ENCODE measurements around the gene KIAA1549. TPM values are rescaled to one million over a fixed set of nuclear protein-coding genes. Genes with fewer than 3 reads are reported as not detected.

The KIAA1549 gene
- total RNA-seq, 2 donors from 2014 or later: 0.93 to 1.7 TPM

DNA sequence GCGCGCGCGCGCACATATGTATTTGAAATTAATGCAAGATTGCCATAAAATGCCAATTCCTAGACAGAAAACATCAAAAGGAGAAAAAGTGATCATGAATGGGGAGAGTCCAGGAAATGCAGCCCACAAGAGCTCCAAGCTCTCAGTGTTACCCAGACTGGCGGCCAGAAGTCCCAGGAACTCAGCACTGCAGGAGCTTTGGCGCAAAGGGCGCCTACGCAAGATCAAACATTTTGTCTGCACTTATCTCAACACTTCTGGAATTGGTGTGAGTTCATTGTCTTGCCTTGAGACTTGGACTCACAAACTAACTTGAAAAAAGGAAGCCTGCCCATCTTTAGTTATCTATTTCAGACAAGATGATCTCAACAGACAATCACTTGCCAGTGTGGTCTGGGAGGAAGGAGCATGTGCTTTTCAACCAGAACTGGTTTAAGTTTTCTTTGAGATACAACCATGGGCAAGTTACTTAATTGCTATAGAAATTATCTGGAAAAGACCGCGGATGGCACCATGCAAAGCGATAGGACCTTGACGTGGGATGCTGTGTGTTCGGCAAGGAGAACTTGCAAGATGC is 77.2 kb downstream of the KIAA1549 start:
- H3K27me3 Mint-ChIP-seq (ENCODE audit: low read depth): peaks cover 11% of the 10 kb centered on the region
- H3K36me3 Mint-ChIP-seq (ENCODE audit: insufficient read depth in 2 of 2): peaks cover 0 to 3% of the 10 kb centered on the region in 2 donors
- H3K4me3 Mint-ChIP-seq: peak overlapping the region; percentile 83 to 86
- DNase-seq: no peak
- ATAC-seq (replicated peaks in 1 of 2): peak; percentile 2 to 5
- H3K27ac Mint-ChIP-seq: no peak overlapping the region
- no peaks in the 10 kb centered on the region for H3K9me3 Mint-ChIP-seq
- peaks cover 44% of the 10 kb centered on the region for H3K4me1 Mint-ChIP-seq (ENCODE audit: low read depth)

DNA sequence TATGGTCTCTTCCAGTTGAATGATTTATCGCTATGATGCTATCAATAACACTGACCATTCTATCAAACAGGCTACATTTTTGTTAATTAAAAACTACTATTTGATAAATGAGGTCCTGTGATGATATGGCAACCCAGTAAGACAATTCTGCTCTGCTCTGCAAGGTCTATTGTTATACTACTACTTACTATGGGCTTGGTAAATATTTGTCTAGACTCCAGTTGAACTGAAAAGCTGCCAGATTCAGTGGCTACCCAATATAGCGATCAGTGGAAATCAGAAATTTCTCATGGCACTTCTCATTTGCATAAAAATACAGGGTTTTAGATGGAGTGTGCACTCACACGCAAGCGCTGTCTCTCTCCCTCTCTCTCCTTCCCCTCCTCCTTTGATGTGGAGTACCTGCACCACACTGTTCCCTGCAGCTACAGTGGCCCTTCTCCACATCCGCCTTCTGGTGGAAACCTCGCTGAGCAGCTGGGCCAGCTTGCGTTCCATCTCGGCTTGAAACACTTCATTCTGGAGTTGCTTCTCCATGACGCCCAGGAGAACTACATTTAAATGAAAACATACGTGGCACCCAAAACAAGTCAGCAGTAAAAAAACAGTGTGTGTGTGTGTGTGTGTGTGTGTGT is 77.9 kb downstream of the KIAA1549 start:
- no peaks in the 10 kb centered on the region for H3K9me3 Mint-ChIP-seq
- H3K4me1 Mint-ChIP-seq (ENCODE audit: low read depth): peaks cover 50% of the 10 kb centered on the region
- ATAC-seq (replicated peaks in 1 of 2) (peak; percentile 97 to 99), DNase-seq (peak; percentile 65 to 85)
- peak overlapping the region; percentile 59 for H3K27ac Mint-ChIP-seq
- H3K4me3 Mint-ChIP-seq: peak overlapping the region; percentile 83 to 86
- H3K36me3 Mint-ChIP-seq (ENCODE audit: insufficient read depth in 2 of 2): peaks cover 0 to 3% of the 10 kb centered on the region in 2 donors
- H3K27me3 Mint-ChIP-seq (ENCODE audit: low read depth): peaks cover 11% of the 10 kb centered on the region

DNA sequence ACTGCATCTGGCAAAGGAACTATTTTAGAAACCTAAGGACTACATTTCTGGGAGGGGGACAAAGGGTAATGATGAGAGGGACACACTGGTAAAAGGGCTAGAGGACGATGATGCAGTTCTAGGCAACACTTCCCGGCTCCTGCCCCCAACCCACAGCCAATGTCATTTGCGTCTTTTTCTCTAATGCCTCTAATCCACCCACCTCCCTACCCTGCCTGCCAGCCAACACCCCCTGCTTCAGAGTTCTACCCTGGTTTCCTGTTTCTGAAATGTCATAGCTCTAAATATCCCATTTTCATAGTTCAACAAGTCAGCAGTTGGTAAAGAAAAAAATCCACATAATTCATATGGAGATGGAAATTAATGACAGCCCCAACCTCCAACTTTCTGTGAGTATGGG is 79.0 kb downstream of the KIAA1549 start:
- peak overlapping the region; percentile 84 for H3K27ac Mint-ChIP-seq
- peaks cover 59% of the 10 kb centered on the region for H3K4me1 Mint-ChIP-seq (ENCODE audit: low read depth)
- peaks cover 11% of the 10 kb centered on the region for H3K27me3 Mint-ChIP-seq (ENCODE audit: low read depth)
- ATAC-seq (replicated peaks in 1 of 2) (peak in 1 of 2 donors; percentile 27), DNase-seq (no peak)
- H3K36me3 Mint-ChIP-seq (ENCODE audit: insufficient read depth in 2 of 2): peaks cover 0 to 3% of the 10 kb centered on the region in 2 donors
- no peaks in the 10 kb centered on the region for H3K9me3 Mint-ChIP-seq
- peak overlapping the region; percentile 83 to 86 for H3K4me3 Mint-ChIP-seq

DNA sequence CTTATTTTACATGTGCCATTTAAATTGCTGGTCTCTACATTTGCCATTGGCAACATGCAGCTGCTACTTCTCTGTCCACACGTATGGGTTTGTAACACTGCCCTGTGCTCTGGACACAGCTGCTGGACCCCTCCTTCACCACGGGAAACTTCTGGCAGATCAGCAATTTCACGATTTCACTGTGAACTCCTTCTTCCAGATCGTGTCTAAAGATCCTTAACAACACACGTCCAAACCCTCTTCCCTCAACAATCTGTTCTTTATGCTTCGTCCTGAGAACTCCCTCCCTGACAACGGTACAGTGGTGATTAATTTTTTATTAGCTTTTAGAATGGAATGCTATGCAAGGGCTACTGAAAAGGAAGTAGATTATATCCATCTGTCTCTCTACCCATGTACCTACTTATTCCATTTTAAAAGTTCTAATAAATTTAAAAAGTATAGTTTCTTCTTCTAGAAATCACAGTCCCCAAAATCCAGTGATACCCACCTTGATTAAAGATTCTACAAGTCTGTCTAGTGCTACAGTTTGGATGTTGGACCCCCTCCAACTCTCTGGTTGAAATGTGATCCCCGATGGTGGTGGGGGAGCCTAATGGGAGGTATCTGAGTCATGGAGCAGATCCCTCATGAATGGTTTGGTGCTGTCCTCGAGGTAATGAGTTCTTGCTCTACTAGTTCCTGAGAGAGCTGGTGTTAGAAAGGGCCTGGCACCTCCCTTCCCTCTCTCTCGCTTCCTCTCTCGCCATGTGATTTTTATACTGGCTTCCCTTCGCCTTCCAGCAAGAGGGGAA is 81.0 kb downstream of the KIAA1549 start:
- H3K9me3 Mint-ChIP-seq: no peaks in the 10 kb centered on the region
- H3K27me3 Mint-ChIP-seq (ENCODE audit: low read depth): peaks cover 21% of the 10 kb centered on the region
- ATAC-seq (replicated peaks in 1 of 2) (no peak), DNase-seq (no peak)
- no peak overlapping the region for H3K4me3 Mint-ChIP-seq
- no peak overlapping the region for H3K27ac Mint-ChIP-seq
- peaks cover 64% of the 10 kb centered on the region for H3K4me1 Mint-ChIP-seq (ENCODE audit: low read depth)
- peaks cover 0 to 3% of the 10 kb centered on the region in 2 donors for H3K36me3 Mint-ChIP-seq (ENCODE audit: insufficient read depth in 2 of 2)

DNA sequence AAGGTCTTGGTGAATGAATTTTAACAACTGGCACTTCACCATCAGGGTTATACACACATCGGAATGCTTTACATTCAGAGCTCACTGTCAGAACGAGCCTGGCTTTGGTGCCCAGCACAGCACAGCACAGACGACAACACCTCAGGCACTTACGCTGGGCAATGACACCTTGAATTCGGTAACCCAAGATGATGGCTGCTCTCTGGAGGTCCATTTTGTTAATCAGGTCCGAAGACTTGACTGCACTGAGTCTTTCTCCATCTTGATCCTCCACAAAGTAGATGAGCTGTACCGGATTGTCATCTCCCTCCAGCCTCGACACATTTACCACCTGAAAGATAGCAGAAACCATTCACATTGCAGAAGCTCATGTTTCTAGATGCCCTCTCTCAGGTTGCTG is 82.4 kb downstream of the KIAA1549 start:
- no peak for ATAC-seq (replicated peaks in 1 of 2)
- Mint-ChIP-seq H3K4me1 (ENCODE audit: low read depth) (peaks cover 58% of the 10 kb centered on the region), H3K9me3 (no peaks in the 10 kb centered on the region), H3K4me3 (no peak overlapping the region), H3K27me3 (ENCODE audit: low read depth) (peaks cover 28% of the 10 kb centered on the region), H3K36me3 (ENCODE audit: insufficient read depth in 2 of 2) (peaks cover 0 to 3% of the 10 kb centered on the region in 2 donors), H3K27ac (no peak overlapping the region)
- no peak for DNase-seq

DNA sequence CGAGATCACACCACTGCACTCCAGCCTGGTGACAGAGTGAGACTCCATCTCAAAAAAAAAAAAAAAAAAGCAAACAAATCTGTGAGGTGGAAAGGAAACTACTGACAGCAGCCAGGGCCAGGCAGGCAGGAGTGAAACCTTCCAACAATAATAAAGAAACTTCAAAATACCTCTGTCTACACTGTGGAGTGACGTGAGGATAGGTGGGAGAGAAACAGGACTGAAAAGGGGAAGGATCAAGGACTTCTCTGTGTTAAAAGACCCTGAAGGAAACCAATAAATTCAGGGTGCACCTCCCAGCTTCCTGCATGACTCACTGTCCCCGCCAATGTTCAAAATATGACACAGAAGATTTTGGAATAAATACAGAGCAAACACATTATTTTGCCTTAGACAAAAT is 82.9 kb downstream of the KIAA1549 start:
- H3K9me3 Mint-ChIP-seq: no peaks in the 10 kb centered on the region
- H3K27me3 Mint-ChIP-seq (ENCODE audit: low read depth): peaks cover 28% of the 10 kb centered on the region
- peaks cover 52% of the 10 kb centered on the region for H3K4me1 Mint-ChIP-seq (ENCODE audit: low read depth)
- H3K4me3 Mint-ChIP-seq: peak overlapping the region; percentile 61 to 65
- H3K27ac Mint-ChIP-seq: no peak overlapping the region
- peak; percentile 76 to 77 for ATAC-seq (replicated peaks in 1 of 2)
- peaks cover 0 to 3% of the 10 kb centered on the region in 2 donors for H3K36me3 Mint-ChIP-seq (ENCODE audit: insufficient read depth in 2 of 2)
- peak in 1 of 2 donors; percentile 25 for DNase-seq

DNA sequence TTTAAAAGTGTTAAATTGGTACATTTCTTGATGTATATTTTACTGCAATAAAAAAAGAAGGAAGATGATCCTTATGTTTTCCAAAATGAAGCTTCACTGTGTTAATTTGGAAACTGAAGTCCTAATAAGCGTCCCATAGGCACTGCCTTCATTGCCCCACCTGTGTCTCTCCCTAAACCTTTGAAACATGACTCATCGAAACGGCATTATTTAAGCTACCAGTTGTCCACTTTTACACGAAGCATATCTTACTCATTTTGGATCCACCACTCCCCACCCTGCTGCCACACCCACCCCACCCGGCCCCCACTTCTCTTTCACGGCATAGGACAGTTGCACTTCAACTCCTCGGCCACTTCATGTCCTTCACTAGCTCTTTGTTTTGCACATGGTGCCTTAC is 85.5 kb downstream of the KIAA1549 start:
- Mint-ChIP-seq H3K4me3 (no peak overlapping the region), H3K4me1 (ENCODE audit: low read depth) (peaks cover 45% of the 10 kb centered on the region), H3K36me3 (ENCODE audit: insufficient read depth in 2 of 2) (peaks cover 0 to under 1% of the 10 kb centered on the region in 2 donors), H3K27me3 (ENCODE audit: low read depth) (peaks cover 34% of the 10 kb centered on the region), H3K27ac (no peak overlapping the region), H3K9me3 (no peaks in the 10 kb centered on the region)
- DNase-seq (no peak), ATAC-seq (replicated peaks in 1 of 2) (no peak)

DNA sequence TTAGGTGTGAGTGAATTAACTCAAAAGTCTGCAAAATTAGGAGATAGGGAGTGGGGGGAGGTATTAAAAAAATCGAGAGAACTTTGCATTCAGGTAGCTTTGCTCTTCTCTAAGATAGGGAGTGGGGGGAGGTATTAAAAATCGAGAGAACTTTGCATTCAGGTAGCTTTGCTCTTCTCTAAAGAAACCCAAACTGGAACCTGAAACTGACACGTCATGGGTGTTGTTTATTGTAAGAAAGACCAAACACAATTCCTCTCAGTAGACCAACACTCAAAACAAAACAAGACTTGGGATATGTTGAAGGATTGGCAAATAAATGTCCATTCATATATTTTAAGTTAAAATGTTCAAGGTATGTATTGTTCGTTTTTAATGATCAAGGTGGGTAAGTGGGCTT is 87.9 kb downstream of the KIAA1549 start:
- ATAC-seq (replicated peaks in 1 of 2): no peak
- H3K9me3 Mint-ChIP-seq: no peaks in the 10 kb centered on the region
- H3K36me3 Mint-ChIP-seq (ENCODE audit: insufficient read depth in 2 of 2): no peaks in the 10 kb centered on the region
- peaks cover 23% of the 10 kb centered on the region for H3K27me3 Mint-ChIP-seq (ENCODE audit: low read depth)
- H3K27ac Mint-ChIP-seq: no peak overlapping the region
- no peak for DNase-seq
- peaks cover 24% of the 10 kb centered on the region for H3K4me1 Mint-ChIP-seq (ENCODE audit: low read depth)
- H3K4me3 Mint-ChIP-seq: no peak overlapping the region

DNA sequence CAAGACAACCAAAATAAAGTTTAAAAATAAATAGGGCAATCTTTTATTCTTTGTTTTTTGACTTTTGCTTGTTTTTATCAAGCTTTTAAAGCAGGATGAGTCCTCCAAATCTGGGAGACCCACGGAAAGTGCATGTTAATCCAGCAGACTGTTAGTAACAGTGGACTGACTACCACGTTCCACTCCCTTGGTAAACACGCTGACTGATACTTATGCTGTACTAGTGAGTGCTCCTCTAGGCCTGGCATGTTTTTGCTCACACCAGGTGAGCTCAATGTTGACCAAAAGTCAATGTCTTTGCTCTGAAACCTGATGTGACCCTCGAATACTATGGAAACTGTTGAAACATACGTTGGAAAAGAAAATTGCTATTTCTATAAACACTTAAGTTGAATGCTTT is 88.4 kb downstream of the KIAA1549 start:
- Mint-ChIP-seq H3K27ac (no peak overlapping the region), H3K4me3 (no peak overlapping the region), H3K9me3 (no peaks in the 10 kb centered on the region), H3K27me3 (ENCODE audit: low read depth) (peaks cover 23% of the 10 kb centered on the region), H3K4me1 (ENCODE audit: low read depth) (peaks cover 22% of the 10 kb centered on the region), H3K36me3 (ENCODE audit: insufficient read depth in 2 of 2) (no peaks in the 10 kb centered on the region)
- DNase-seq (no peak), ATAC-seq (replicated peaks in 1 of 2) (no peak)

DNA sequence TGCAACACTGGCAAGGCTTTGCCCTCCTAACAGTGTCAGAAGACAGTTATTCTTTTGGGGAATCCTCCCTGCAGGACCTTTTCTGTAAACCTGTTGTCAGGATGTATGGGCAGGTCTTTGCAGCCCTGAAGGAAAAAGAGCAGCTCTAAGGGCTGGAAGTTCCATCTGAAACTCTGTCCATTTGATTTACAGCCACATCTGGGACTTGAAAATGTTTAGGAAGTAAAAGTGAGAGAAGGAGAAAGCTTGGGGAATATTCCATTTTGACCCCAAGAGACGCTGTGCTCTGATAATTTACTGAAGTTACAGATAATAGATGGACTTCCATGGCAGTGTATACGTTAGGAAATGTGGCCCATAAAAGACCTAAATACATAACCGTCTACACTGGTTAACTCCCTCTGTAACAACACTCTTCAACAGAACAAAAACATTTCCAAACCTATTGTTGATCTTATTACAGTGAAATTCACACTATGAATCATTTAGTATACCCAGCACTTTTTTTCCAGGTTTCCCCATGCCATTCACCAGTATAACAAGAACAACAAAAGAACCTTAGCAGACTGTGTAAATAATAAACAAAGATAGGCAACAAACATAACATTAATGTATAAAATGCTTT is 89.1 kb downstream of the KIAA1549 start:
- peaks cover 24% of the 10 kb centered on the region for H3K4me1 Mint-ChIP-seq (ENCODE audit: low read depth)
- no peak for DNase-seq
- H3K27me3 Mint-ChIP-seq (ENCODE audit: low read depth): peaks cover 23% of the 10 kb centered on the region
- no peaks in the 10 kb centered on the region for H3K9me3 Mint-ChIP-seq
- no peak overlapping the region for H3K27ac Mint-ChIP-seq
- H3K36me3 Mint-ChIP-seq (ENCODE audit: insufficient read depth in 2 of 2): no peaks in the 10 kb centered on the region
- H3K4me3 Mint-ChIP-seq: no peak overlapping the region
- ATAC-seq (replicated peaks in 1 of 2): no peak

DNA sequence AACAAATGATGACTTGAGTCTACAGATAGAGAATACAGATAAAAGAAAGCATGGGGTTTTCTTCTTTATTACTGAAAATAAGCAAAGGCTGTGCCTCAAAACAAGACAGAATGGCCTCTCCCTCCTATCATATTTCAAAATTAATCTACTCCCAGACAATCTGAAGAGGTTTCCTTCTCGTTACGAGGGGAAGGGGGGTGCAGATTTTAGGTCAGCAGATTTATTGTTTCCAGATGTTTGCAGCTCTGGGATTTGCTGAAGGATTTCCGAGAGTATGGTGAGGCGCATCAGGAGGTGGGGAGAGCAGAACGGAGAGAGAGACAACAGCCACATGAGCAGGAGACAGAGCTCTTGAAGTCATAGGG is 89.8 kb downstream of the KIAA1549 start:
- no peaks in the 10 kb centered on the region for H3K36me3 Mint-ChIP-seq (ENCODE audit: insufficient read depth in 2 of 2)

DNA sequence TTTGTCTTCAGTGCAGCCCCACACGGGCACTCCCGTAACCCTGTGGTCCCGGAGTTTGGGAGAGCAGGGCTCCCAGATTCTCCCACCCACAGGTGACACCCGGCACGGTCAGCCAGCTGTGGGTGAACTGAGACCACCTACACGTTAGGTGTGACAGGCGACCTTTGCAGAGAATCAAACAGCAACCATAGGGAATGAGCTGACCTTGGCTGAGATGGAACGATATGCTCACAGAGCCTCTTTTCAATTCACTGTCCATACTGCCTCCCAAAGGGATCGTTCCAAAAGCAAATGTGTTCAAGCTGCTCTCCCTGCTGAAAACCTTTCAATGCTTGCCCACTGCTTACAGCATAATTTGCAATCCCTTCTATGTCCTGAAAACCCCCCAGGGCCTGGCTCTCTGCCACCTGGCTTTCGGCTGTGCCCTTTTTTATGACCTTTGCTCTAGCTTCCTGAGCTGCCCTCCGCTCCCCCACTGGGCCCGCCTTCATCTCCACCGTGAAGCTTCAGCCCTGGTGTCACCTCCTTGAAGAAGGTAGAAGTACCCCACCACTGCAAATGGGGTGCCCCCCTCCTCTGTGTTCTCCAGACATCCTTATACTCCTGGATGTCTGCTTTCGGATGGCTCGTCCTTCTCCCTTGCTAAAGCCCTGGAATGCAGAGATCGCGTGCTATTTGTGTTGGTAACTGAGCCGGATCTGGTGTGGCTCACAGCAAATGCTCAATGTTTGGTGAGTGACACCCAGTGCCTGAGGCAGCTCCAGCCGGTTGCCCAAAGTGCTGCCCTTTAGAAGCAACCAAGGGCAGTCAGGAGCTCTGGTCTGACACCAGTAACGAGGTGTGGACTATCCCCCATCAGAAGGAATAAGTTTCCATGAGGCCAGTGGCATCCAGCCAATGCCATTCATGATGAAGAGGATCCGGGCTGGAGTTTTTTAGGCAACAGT is 90.4 kb downstream of the KIAA1549 start:
- Mint-ChIP-seq H3K27me3 (ENCODE audit: low read depth) (peaks cover 18% of the 10 kb centered on the region), H3K9me3 (no peaks in the 10 kb centered on the region), H3K36me3 (ENCODE audit: insufficient read depth in 2 of 2) (no peaks in the 10 kb centered on the region), H3K4me3 (no peak overlapping the region), H3K4me1 (ENCODE audit: low read depth) (peaks cover 26% of the 10 kb centered on the region), H3K27ac (no peak overlapping the region)
- DNase-seq: no peak
- ATAC-seq (replicated peaks in 1 of 2): no peak

More for the DNA sequence above, 89.8 kb downstream of the KIAA1549 start:
- Mint-ChIP-seq H3K4me1 (ENCODE audit: low read depth) (peaks cover 28% of the 10 kb centered on the region), H3K27ac (no peak overlapping the region), H3K4me3 (no peak overlapping the region), H3K9me3 (no peaks in the 10 kb centered on the region), H3K27me3 (ENCODE audit: low read depth) (peaks cover 23% of the 10 kb centered on the region)
- ATAC-seq (replicated peaks in 1 of 2) (no peak), DNase-seq (no peak)

All from activated T-cell treated with anti-CD3 and anti-CD28 coated beads, Interleukin-2, amount 50 U/mL, for 72 hours (primary cell).